HS-5 (cell line): ENCODE data around the gene VPS54.
"Not testable (repeated sequence)": the region's sequence is repeated elsewhere in the genome, so short reads cannot be mapped to it uniquely, and the experiment has no call there.

ENCODE experiments used
- DNase-seq: peaks from one replicate; pipeline ENCODE4 v3.0.0-alpha.2; 2012; ENCODE audit warnings: low read depth

The VPS54 gene

DNA sequence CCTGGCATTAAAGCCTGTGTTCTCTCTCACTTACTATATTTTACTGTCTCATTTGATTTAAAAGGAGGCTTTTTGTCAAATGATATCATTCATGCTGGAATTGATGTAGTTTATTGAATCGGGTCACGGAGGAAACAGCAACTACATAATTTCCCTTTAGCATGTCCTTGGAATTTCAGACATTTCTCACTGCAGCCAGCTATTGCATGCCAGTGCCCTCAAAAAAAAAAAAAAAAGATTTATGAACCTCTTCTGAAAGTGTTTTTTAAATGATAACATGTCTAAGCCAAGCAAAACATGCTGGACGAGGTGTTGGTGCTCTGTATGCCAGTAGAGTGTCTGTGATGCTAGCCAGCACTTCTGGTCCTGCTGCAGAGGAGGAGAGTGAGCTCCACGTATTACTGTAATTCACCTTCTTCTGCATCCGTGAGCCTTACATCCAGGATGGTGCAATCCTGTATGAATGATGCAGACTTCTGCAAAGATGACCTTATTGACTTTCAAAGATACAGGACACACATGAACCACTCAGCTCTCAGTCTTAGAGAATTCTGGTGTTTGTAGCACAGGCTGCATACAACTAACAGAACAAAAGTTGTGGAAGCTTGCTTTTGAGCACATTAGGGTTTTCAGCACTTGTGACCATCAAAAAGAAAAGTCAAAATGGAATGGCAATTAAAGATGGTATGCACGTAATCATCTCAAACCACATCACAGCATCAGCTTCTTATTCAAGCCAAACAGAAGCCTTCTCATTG lies 146.5 kb downstream of the VPS54 start:
- DNase-seq = no peak

DNA sequence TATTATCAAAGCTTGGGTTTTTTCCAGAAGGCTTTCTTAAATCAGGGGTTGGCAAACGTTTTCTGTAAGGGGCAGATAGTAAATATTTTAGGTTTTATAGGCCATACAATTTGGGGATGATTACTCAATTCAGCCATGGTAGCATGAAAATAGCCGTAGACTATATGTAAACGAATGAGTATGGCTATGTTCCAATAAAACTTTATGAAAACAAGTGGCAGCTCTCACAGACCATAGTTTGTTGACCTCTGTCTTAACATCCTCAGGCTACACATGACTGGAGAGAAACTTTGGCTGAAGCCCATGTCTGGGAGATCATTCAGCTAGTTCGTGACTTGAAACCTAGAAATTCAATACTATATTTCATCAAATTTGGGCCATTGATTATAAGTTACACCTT lies 147.4 kb downstream of the VPS54 start:
- DNase-seq = no peak

DNA sequence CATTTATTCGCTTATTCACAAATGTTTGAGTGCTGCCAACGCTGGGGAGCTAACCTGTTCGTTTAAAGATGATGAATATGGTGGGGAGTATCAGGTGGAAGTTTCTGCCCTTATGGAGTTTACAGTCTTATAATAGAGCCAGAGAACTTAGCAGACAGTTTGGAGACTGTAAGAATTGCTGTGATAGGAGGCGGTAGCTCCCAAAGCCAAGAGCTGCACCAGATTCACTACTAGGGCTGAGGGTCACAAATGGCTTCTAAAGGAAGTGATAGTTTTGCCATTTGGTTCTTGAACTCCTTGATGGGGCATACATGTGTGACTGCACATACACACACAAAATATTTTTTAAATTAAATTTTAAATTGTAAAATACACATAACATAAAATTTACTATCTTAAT lies 148.5 kb downstream of the VPS54 start:
- DNase-seq = no peak

DNA sequence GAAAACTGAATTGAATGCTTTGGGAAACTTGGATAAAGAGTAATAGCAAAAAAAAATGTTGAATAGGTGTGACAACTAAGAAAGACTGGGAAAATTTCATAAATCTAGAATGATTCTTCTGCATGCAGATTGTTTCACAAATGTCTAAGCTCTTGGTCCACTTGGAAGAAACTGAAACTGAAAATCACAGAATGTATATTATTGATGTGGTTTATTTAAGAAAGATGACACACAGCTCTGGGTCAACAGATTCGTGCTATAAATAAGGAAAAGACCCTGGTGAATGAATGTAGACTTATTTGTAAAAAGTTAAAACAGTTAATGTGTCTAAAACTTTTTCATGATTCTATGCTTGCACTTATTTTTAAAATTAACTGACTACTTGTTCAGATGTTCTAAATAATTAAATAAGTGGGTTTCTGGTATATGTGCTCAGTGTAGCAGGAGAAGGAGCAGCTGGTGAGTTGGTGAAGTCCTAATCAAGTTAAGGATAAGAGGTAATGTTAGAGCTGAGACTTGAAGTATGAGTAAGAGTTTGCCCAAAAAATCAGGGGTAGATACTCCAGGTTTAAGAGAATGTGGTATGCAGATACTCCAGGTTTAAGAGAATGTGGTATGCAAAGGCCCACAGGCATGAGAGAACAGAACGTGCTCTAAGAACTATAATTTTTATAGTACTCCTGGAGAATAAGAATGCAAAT lies 153.1 kb downstream of the VPS54 start:
- no peak for DNase-seq

DNA sequence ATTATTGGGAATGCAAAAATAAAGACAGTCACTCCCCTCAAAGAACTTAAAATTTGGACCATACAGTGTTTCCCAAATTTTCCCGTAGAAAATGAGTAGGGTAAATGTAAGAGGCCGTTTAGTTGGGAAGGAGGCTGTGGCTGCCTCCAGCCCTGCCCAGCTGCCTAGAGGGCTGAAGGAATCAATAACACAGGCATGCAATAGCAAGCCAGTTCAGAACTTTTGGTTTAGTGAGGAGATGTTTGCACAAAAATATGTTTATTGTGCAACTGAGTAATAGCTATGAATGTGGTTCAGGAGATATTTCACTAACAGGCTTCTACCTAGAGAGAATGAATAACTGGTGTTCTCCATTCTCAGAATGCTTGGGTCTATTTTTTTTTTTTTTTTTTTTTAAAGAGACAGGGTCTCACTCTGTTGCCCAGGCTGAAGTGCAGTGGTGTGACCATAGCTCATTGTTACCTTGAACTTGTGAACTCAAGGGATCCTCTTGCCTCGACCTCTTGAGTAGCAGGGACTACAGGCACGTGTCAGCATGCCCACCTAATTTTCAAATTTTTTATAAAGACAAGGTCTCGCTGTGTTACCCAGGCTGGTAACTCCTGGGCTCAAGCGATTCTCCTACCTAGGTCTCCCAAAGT lies 153.9 kb downstream of the VPS54 start:
- DNase-seq = no peak

DNA sequence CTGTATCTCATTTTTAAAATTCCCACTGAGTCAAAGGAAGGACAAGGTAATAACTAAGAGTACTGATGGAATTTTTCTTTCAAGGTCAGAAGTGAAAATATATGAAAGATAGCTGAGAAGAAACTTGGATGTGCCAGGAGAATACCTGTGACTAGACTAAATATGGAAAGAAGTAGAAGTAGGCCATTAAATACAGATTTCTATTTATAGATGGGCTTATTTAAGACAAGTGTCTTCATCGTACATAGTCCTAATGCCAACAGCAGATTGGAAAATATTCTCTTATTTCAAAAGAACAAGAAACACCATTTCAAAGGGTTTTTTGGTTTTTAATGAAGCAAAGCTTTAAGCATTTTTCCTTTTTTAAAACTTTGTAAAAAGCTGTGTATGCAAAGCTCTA lies 155.5 kb downstream of the VPS54 start:
- DNase-seq = no peak

DNA sequence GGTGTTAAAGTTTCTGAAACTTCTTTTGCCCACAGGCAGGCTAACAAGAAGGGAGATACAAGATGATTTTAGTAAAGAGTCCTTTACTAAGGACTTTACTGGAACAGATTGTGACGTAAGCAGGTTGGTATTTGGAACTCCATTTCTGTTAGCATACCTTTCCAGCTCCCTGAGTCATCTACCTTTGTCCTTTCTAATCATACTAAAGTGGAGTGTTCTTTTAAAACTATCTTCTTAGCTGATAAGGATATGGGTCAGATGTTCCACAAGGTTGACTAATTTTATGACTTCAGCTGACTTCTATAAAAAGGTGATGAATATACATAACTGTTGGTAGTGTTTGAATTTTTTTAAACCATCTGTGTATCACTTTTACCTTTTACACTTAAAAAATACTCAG lies 156.4 kb downstream of the VPS54 start:
- DNase-seq = no peak

DNA sequence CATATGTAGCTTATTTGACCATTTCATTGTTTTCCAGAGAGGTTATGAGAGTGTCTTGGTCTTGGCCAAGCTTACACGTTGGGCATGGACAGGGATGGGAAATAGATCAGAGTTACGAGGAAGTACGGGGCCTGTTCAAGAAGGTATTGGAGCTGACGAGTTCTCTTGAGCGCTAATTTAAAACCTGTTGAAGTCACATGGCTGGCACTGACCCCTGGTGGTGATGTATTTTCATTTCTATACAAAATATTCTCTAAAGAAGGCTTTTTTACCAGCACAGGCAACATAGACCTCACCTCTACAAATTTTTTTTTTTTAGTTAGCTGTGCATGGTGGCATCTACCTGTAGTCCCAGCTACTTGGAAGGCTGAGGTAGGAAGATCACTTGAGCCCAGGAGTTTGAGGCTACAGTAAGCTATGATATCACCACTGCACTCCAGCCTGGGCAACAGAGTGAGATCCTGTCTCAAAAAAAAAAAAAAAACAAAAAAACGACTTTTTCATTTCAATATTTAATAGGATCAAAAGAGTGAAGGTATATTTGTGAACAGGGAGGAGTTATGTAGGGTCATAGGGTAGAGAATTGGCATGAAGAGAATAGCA lies 157.9 kb downstream of the VPS54 start:
- no peak for DNase-seq

DNA sequence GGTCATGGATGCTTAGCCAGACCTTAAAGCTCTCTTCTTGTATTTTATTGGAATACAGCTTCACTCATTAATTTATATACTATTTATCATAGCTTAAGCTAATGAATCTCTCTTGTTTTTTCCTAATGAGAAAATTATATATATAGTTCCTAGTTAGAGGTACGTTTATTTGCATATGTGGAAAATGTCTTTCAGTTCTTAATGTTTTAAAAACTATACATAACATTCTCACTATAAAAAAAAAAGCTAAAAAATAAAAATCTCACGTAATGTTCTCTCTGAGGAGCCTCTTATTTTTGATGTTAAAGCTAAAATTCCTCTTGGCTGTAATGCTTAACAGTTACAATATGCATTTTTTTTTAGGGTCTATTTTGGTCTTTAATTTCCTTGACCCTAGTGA lies 160.9 kb downstream of the VPS54 start:
- DNase-seq = no peak

DNA sequence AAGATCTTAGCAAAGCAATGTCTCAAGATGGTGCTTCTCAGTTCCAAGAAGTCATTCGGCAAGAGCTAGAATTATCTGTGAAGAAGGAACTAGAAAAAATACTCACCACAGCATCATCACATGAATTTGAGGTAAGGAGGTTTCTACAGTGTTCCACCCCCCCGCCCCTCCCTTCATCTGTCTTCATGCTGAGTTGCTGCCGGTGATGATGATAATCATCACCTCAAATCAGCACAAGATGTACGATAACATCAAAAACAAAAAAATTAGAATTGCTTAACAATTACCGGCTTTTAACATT lies 163.0 kb downstream of the VPS54 start:
- no peak for DNase-seq

DNA sequence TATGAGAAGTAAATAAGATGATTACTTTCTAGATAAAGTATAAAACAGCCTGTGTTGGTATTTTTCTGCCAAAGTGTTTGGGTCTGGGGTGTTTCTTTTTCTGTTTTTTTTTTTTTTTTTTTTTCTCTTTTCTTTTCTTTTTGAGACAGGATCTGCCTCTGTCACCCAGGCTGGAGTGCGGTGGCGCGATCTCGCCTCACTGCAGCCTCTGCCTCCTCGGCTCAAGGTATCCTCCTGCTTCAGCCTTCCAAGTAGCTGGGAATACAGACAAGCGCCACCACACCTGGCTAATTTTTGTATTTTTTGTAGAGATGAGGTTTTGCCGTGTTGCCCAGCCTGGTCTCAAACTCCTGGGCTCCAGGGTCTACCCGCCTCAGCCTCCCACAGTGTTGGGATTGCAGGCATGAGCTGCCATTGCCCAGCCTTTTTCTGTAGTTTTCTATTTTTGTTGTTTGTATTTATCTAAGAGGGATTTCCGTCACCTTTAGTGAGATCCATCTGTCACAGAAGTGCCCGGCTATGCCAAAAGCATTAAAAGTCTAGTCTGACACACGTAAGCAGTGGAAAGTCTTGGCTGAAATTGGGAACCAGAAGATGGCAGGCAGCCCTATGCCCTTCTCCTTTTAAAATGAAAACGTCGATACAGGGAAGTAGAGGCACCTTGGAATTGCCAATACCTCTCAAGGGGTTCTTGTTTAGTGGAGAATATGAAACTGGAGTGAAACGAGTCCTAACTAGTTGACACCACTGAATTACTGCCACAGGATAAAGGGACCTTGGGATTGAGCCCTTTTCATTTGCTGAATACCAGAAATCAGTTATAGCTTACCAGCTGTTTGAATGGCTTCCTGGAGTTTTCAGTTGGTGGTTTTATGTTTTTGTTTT lies 163.6 kb downstream of the VPS54 start:
- DNase-seq = no peak

DNA sequence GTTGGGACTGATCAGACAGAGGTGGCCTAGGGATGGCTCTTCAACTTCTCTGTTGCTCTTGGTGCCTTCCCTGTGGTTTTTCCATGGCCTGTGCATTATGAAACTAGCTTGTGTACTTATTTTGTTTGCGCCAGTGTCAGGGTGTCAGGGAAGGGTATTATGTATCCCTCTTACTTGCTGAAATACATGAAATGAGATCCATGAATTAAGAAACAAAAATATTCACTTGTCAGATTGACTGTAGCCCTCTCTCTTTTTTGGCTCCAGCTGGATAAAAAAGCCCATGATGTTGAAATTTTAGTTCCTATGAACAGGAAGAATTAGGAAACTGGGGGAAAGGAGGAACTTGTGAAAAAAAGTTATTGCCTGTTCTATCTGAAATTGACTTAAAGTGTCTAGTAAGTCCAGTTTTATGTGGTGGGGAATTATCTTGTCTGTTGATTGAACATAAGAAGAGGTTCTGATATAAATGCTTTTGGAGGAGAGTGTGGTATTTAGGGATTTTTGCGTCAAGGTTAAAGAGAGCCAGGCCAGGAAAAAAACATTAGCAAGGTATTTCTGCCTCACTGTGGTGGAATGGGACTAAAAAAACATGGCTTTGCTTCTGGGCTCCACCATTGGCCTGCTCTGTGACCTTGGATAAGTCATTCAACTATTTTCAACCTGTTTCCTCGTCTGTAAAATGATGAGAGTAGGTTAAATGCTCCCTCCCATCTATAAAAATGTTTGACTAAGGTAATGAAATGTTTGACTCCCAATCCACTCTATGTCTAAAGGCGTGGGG lies 165.5 kb downstream of the VPS54 start:
- no peak for DNase-seq

DNA sequence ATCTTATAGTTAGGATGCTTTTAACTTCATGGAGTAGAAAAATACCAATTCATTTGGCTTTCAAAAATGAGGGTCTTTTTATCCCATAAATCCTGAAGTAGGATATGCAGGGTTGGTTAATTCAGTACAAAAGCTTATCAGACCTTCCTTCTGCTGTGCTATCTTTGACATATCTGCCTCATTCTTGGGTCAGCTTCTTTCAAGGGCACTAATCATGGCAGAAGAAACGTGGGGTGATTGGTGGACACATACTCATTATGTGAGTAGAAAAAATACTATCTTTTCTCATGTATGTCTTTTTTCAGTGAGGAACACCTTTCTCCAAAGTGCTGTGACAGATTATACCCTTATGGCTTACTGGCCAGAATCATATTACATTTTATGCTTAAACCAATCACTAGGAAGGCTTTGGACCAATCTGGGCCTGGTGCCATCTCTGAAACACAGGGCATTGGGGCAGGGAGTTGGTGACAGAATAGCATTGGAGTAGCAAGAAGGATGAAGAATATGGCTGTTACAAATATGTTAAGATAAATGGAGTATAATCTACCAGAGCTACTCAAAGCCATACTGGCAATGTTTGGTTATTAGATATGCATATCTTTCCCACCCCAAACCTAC lies 167.4 kb downstream of the VPS54 start:
- no peak for DNase-seq

DNA sequence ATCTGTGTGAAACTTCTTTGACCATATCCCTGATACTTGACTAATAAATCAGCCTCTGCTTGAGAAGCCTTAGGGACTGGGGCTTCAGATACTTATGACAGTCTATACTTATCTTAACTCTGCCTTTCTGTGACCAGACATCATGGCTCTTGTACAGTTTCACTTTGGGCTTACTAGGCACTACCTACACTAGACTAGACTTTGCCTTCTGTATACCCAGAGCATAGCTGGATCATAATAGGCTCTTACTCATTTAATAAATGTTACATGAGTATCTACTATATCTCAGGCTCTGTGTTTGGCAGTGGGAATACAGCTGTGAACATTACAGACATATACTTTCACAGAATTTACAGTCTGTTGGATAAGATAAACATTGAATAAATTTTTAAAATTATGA lies 168.6 kb downstream of the VPS54 start:
- no peak for DNase-seq

DNA sequence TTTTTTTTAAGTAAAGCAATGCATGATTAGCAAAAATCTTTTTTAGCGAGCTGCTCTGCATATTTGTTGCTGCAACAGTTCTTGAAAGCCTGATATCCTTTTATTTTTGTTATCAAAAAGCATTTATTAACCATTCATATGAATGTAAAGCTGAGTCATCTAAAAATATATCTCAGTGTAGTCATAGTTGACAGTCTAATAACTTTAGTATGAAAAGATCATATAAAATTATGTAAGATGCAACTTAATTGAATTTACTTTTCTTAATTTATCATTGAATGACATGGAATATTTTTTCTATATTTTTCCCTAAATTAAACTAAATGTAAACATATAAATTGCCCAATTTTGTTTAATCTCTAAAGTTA lies 169.0 kb downstream of the VPS54 start:
- DNase-seq = no peak

DNA sequence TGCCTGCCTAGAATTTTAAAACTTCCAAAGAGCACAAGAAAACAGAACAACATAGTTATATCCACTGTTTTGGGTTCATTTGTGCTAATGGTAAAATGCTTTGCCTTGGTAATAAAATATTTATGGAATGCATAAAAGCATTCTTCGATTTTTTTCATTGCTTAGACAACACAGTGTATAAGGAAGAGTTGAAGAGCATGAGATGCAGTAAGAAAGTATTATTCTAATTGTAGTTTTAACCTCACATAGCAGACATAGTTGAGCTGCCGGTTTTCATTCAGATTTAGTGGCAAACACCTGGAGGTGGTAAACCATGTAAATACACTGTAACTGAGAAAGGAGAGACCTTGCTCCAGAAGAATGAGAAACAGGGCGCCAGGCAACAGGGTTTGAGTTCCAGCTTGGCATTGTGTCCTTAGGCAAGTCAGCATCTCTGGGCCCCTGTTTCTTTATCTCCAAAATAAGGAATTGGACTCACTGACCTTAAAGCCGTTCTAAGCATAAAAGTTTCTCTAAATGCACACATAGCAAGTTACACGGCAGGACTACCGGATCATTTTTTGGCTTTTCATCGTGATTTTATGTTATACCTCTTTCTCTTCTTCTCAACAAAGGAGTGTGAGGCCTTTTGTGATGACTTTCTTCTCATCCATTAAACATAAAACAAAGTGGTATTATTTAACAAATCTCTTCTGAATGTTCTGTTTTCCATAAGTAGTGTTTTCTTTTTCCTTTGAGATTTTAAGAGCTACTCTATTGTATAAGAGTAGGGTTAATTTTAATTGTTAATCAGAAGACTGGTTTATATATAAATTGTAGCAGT lies 169.6 kb downstream of the VPS54 start:
- DNase-seq = no peak

DNA sequence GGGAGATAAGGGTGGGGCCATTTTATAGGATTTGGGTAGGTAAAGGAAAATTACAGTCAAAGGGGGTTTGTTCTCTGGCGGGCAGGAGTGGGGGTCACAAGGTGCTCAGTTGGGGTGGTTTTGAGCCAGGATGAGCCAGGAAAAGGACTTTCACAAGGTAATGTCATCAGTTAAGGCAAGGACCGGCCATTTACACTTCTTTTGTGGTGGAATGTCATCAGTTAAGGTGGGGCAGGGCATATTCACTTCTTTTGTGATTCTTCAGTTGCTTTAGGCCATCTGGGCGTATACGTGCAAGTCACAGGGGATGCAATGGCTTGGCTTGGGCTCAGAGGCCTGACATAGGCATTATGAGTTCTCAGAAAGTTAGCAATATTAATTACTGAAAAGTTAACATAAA lies 171.7 kb downstream of the VPS54 start:
- DNase-seq = not testable (repeated sequence)

DNA sequence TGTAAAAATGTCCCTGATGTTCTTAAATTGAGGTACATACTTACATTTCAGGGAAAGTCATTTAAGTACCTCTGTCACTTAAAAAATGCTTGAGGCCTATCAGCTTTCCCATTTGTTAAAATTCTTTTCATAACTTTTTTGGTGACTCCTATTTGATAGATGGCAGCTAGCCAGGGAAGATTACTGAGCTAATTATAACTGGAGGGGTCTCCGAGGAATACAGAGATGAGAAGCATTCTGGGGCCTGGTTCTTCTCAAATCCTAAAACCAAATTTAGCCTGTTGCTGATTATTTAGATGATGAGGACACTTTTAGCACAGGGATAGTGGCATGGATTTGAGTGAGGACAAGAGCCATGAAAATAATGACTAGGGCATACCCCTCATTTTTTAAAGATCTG lies 172.7 kb downstream of the VPS54 start:
- DNase-seq = no peak

DNA sequence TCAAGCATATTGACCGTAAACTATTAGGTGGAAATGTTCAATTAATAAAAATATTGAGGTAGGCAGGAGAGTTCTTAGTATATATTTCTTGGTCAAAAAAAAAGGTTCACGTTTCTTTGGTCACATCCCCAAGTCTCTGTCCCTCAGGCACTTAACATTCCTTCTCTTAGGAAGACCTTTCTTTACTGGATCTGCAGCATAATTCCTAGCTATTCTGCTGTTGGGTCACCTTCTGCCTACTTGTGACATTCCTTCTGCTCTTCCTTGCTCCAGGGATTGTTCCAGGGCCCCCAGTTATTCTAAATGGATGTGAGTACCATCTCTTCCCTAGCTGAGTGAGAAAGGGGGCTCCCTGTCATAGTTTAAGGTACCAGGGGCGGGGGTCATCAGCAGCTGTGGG lies 173.4 kb downstream of the VPS54 start:
- DNase-seq = no peak

DNA sequence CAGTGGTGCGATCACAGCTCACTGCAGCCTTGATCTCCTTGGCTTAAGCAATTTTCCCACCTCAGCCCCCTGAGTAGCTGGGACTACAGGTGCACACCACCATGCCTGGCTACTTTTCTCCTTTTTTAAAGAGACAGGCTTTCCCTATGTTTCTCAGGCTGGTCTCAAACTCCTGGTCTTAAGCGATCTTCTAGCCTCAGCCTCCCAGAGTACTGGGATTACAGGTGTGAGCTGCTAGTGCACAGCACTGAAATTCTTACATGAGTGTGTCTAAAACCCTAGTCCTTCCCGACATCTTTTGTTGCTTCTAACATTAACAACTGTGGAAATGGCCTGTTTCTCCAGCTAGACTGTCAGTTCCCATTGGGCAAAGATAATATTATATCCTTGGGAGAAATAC lies 174.6 kb downstream of the VPS54 start:
- DNase-seq = no peak
